ENCODE data around the gene CHD5. TPM values are rescaled to one million over a fixed set of nuclear protein-coding genes. Genes with fewer than 3 reads are reported as not detected.
A peak's percentile ranks its signal among the peaks of the same experiment; 100 is the strongest.

Gene CHD5
- polyA plus RNA-seq, 3 donors: 0.30 to 0.78 (median 0.41) TPM

- DNase-seq: no peak
Measured at GRCh38 chr1:6202256-6202655, 22.1 kb upstream of the CHD5 start.

GRCh38 chr1:6200188-6200809 lies 20.2 kb upstream of the CHD5 start:
- no peak for DNase-seq

GRCh38 chr1:6199298-6200187 lies 19.4 kb upstream of the CHD5 start, which contains the start of gene RPL22:
RPL22 (minus strand) TSS chr1:6199595; CDS start chr1:6199573, 22 bp downstream.
- DNase-seq: peak; percentile 100

GRCh38 chr1:6198646-6199297 lies 18.7 kb upstream of the CHD5 start:
- no peak for DNase-seq

- no peak for DNase-seq
Measured at GRCh38 chr1:6197746-6198427, 17.8 kb upstream of the CHD5 start.

GRCh38 chr1:6191968-6192367 lies 11.8 kb upstream of the CHD5 start:
- DNase-seq: no peak

GRCh38 chr1:6188466-6188865 lies 8.3 kb upstream of the CHD5 start:
- DNase-seq: no peak

- DNase-seq: no peak
Measured at GRCh38 chr1:6185635-6186382, 5.7 kb upstream of the CHD5 start.

GRCh38 chr1:6185151-6185550 lies 5.0 kb upstream of the CHD5 start:
- no peak for DNase-seq

- DNase-seq: no peak
Measured at GRCh38 chr1:6184083-6184783, 4.1 kb upstream of the CHD5 start.

- DNase-seq: no peak
Measured at GRCh38 chr1:6183520-6183989, 3.4 kb upstream of the CHD5 start.

GRCh38 chr1:6181347-6181770 lies 1.2 kb upstream of the CHD5 start:
- DNase-seq: no peak

GRCh38 chr1:6180707-6181311 lies 688 bp upstream of the CHD5 start:
- no peak for DNase-seq

GRCh38 chr1:6179564-6180175 lies 451 bp downstream of the CHD5 start:
- DNase-seq: no peak

GRCh38 chr1:6178751-6179563 lies 1.2 kb downstream of the CHD5 start:
- DNase-seq: no peak

GRCh38 chr1:6177681-6178380 lies 2.3 kb downstream of the CHD5 start:
- DNase-seq: no peak

GRCh38 chr1:6176779-6177178 lies 3.3 kb downstream of the CHD5 start:
- DNase-seq: no peak

GRCh38 chr1:6175411-6175828 lies 4.7 kb downstream of the CHD5 start:
- DNase-seq: no peak
